H1 (cell line): ENCODE results near the gene KCNMA1. TPM values are rescaled to one million over a fixed set of nuclear protein-coding genes. Genes with fewer than 3 reads are reported as not detected.

Experiments used
- CHD1 ChIP-seq: IDR thresholded peaks from 2 replicates; pipeline ENCODE4 v1.6.1; 2012; ENCODE audit warnings: low read depth, low read length, improper control_type of control experiment
- EGR1 ChIP-seq: IDR thresholded peaks from 2 replicates; pipeline ENCODE4 v1.6.1; 2011; ENCODE audit warnings: low read depth, low read length, borderline replicate concordance
- EZH2 ChIP-seq: fragments of 200-600 bp; sonication (generic); IDR thresholded peaks from 2 replicates; pipeline ENCODE4 v1.7.1; 2012; ENCODE audit warnings: low read depth, mild to moderate bottlenecking, moderate library complexity, low read length, inconsistent platforms; ENCODE audit not compliant: severe bottlenecking
- HDAC6 ChIP-seq: IDR thresholded peaks from one replicate; pipeline ENCODE4 v1.7.1; 2012; ENCODE audit warnings: low read depth, mild to moderate bottlenecking, inconsistent platforms, low read length, moderate library complexity
- RAD21 ChIP-seq, 2 experiments: IDR thresholded peaks in 1 of 2; conservative IDR thresholded peaks in 1 of 2; 2 replicates each; pipeline ENCODE4 v1.6.1; 2011; ENCODE audit warnings: low read depth in 2 of 2, low read length in 2 of 2, improper control_type of control experiment in 1 of 2, inconsistent platforms in 1 of 2, mild to moderate bottlenecking in 1 of 2, moderate library complexity in 1 of 2
- polyA plus RNA-seq, 7 experiments: library from polyadenylated mRNA; depleted of rRNA in 3 of 7; stranded (reverse) in 5 of 7; unstranded in 2 of 7; fragments of >200 nt in 5 of 7; fragments of 200-250 nt in 2 of 7; gene quantifications; 1 replicate in 5 of 7; 2 replicates in 1 of 7; 4 replicates in 1 of 7; pipeline versions ENCODE4 v1.2.1 to v1.2.3, GENCODE V29; 2011 to 2013; ENCODE audit warnings: missing spikeins in 2 of 7, mixed read lengths in 2 of 7
- total RNA-seq: library from RNA; stranded (reverse); fragmentation: NEBNext Ultra II Directional; extraction: Animal tissue kit (Norgen Biotek cat#: 25700); gene quantifications from 2 replicates; pipeline ENCODE4 v1.2.1, GENCODE V29; 2021
- TF ChIP-seq, protein P1 (sequence below): IDR thresholded peaks from 2 replicates; pipeline ENCODE4 v1.6.1; 2011; ENCODE audit warnings: low read depth, mild to moderate bottlenecking, low read length; ENCODE audit not compliant: insufficient read depth
- TF ChIP-seq, protein P2 (sequence below): IDR thresholded peaks from 2 replicates; pipeline ENCODE4 v1.6.1; 2012; ENCODE audit warnings: inconsistent platforms

Gene KCNMA1
- total and polyA plus RNA-seq, 2 of the 8 experiments (the other 6 are each of a cell fraction or from before 2014, with no cell fraction given): 10.2 to 11.1 TPM

DNA sequence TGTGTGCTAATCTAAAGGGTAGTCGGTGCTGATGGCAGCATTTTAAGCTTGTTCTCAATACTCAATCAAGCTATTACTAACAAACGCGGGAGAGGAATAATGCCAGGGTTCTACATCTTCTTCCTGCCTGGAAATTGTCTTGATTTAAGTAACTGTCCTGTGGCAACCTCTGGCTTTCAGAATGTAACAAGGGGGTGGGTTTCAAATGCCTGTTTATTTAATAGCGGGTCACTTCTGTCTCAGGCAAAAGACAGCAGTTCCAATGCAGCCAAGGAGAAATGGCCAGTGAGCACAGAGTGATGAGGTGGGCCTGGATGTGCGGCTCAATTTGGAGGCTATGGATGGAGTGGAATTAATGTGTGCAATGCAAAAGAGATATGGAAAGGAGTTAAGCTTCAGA, 692.4 kb downstream of the KCNMA1 start (continued):
- TF ChIP-seq EGR1: no peak
- no peak for TF ChIP-seq EZH2
- TF ChIP-seq, protein P1, sequence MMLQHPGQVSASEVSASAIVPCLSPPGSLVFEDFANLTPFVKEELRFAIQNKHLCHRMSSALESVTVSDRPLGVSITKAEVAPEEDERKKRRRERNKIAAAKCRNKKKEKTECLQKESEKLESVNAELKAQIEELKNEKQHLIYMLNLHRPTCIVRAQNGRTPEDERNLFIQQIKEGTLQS: no peak
- TF ChIP-seq, protein P2, sequence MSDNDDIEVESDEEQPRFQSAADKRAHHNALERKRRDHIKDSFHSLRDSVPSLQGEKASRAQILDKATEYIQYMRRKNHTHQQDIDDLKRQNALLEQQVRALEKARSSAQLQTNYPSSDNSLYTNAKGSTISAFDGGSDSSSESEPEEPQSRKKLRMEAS: no peak
- no peak for TF ChIP-seq HDAC6
- no peak for TF ChIP-seq RAD21 (IDR thresholded peaks at IDR 0.05 in 1 of 2, conservative IDR thresholded peaks at IDR 0.05 in 1 of 2; ENCODE audit: low read depth in 2 of 2, low read length in 2 of 2)
- no peak for TF ChIP-seq CHD1
- TF ChIP-seq, all 59 proteins: peak for 0
